H9 (cell line): Measurements from ENCODE around the gene SENP2. TPM values are rescaled to one million over a fixed set of nuclear protein-coding genes. Genes with fewer than 3 reads are reported as not detected.
A peak's percentile ranks its signal among the peaks of the same experiment; 100 is the strongest.

Source experiments
- DNase-seq: peaks from one replicate; pipeline ENCODE4 v3.0.0-alpha.2; 2017
- H2AFZ ChIP-seq: one replicate; pipeline ENCODE4 v1.6.1; 2013; ENCODE audit warnings: mild to moderate bottlenecking, low read length, control low read depth, moderate library complexity
- H2AK5ac ChIP-seq: 2 replicates; pipeline ENCODE4 v1.6.1; 2013; ENCODE audit warnings: low read length, control low read depth, mixed read lengths; ENCODE audit not compliant: insufficient read length
- H2BK120ac ChIP-seq: one replicate; pipeline ENCODE4 v1.6.1; 2013; ENCODE audit warnings: low read depth, mild to moderate bottlenecking, low read length, control low read depth, inconsistent platforms; ENCODE audit not compliant: poor library complexity, severe bottlenecking
- H2BK12ac ChIP-seq: 2 replicates; pipeline ENCODE4 v1.6.1; 2013; ENCODE audit warnings: low read length, control low read depth, mixed read lengths, low read depth; ENCODE audit not compliant: insufficient read length
- H2BK15ac ChIP-seq: 2 replicates; pipeline ENCODE4 v1.6.1; 2013; ENCODE audit warnings: low read depth, low read length, control low read depth
- H2BK20ac ChIP-seq: one replicate; pipeline ENCODE4 v1.6.1; 2013; ENCODE audit warnings: low read depth, mild to moderate bottlenecking, low read length, control low read depth, inconsistent platforms; ENCODE audit not compliant: poor library complexity, severe bottlenecking
- H2BK5ac ChIP-seq: 2 replicates; pipeline ENCODE4 v1.6.1; 2013; ENCODE audit warnings: low read length, control low read depth, mixed read lengths; ENCODE audit not compliant: insufficient read length
- H3K14ac ChIP-seq: 2 replicates; pipeline ENCODE4 v1.6.1; 2013; ENCODE audit warnings: low read length, control low read depth; ENCODE audit not compliant: insufficient read depth
- H3K18ac ChIP-seq: 2 replicates; pipeline ENCODE4 v1.6.1; 2013; ENCODE audit warnings: low read depth, mild to moderate bottlenecking, mixed read lengths, low read length, control low read depth; ENCODE audit not compliant: insufficient read length
- H3K23ac ChIP-seq: 2 replicates; pipeline ENCODE4 v1.6.1; 2013; ENCODE audit warnings: low read length, control low read depth, mixed read lengths, low read depth; ENCODE audit not compliant: insufficient read length
- H3K23me2 ChIP-seq: 2 replicates; pipeline ENCODE4 v1.6.1; 2013; ENCODE audit warnings: low read depth, mild to moderate bottlenecking, mixed read lengths, low read length, control low read depth; ENCODE audit not compliant: insufficient read length, poor library complexity, severe bottlenecking
- H3K27ac ChIP-seq: 2 replicates; pipeline ENCODE4 v1.5.1; 2013; ENCODE audit warnings: low read length, control low read depth, mixed read lengths, low read depth; ENCODE audit not compliant: insufficient read length
- H3K27me3 ChIP-seq: 2 replicates; pipeline ENCODE4 v1.6.1; 2013; ENCODE audit warnings: low read length, control low read depth, inconsistent platforms; ENCODE audit not compliant: insufficient read depth
- H3K4ac ChIP-seq: 2 replicates; pipeline ENCODE4 v1.6.1; 2013; ENCODE audit warnings: low read depth, mild to moderate bottlenecking, control low read depth, inconsistent platforms, low read length, moderate library complexity
- H3K4me1 ChIP-seq: 2 replicates; pipeline ENCODE4 v1.6.1; 2013; ENCODE audit warnings: low read length, control low read depth, inconsistent platforms; ENCODE audit not compliant: insufficient read depth
- H3K4me2 ChIP-seq: 2 replicates; pipeline ENCODE4 v1.6.1; 2013; ENCODE audit warnings: low read length, control low read depth, mixed read lengths; ENCODE audit not compliant: insufficient read length, insufficient read depth
- H3K56ac ChIP-seq: 2 replicates; pipeline ENCODE4 v1.6.1; 2013; ENCODE audit warnings: low read depth, mild to moderate bottlenecking, mixed read lengths, low read length, control low read depth; ENCODE audit not compliant: insufficient read length
- H3K79me1 ChIP-seq: 2 replicates; pipeline ENCODE4 v1.6.1; 2013; ENCODE audit warnings: low read depth, mild to moderate bottlenecking, moderate library complexity, low read length, control low read depth, inconsistent platforms; ENCODE audit not compliant: insufficient read depth, poor library complexity, severe bottlenecking
- H3K79me2 ChIP-seq: 2 replicates; pipeline ENCODE4 v1.6.1; 2013; ENCODE audit warnings: low read length, control low read depth, inconsistent platforms; ENCODE audit not compliant: insufficient read depth
- H3K9ac ChIP-seq: 2 replicates; pipeline ENCODE4 v1.6.1; 2013; ENCODE audit warnings: low read length, control low read depth, mixed read lengths; ENCODE audit not compliant: insufficient read length; ENCODE audit errors: extremely low read depth
- H3K9me3 ChIP-seq: one replicate; pipeline ENCODE4 v1.6.1; 2013; ENCODE audit warnings: low read depth, low read length, inconsistent platforms; ENCODE audit not compliant: control insufficient read depth
- H3T11ph ChIP-seq: one replicate; pipeline ENCODE4 v1.6.1; 2013; ENCODE audit warnings: mild to moderate bottlenecking, low read length, control low read depth, inconsistent platforms
- H4K20me1 ChIP-seq: one replicate; pipeline ENCODE4 v1.6.1; 2013; ENCODE audit not compliant: control insufficient read depth, insufficient read length, insufficient read depth
- H4K5ac ChIP-seq: 2 replicates; pipeline ENCODE4 v1.6.1; 2013; ENCODE audit warnings: low read depth, mild to moderate bottlenecking, mixed read lengths, low read length, control low read depth; ENCODE audit not compliant: insufficient read length
- H4K8ac ChIP-seq: replicated peaks from 2 replicates; pipeline ENCODE4 v1.6.1; 2013; ENCODE audit warnings: low read length, control low read depth, mixed read lengths, low read depth; ENCODE audit not compliant: insufficient read length
- H4K91ac ChIP-seq: 2 replicates; pipeline ENCODE4 v1.6.1; 2013; ENCODE audit warnings: low read depth, mild to moderate bottlenecking, moderate library complexity, mixed read lengths, low read length, control low read depth; ENCODE audit not compliant: insufficient read length
- H3K27ac Mint-ChIP-seq, 3 experiments: 2 replicates in 2 of 3; 3 replicates in 1 of 3; pipeline ENCODE4 v1.8.0; 2020 to 2021; ENCODE audit warnings: mixed read lengths in 3 of 3, mild to moderate bottlenecking in 1 of 3, moderate library complexity in 1 of 3
- H3K27me3 Mint-ChIP-seq: 2 replicates; pipeline ENCODE4 v1.8.0; 2021; ENCODE audit warnings: low read depth, mild to moderate bottlenecking, moderate library complexity, mixed read lengths
- H3K36me3 Mint-ChIP-seq, 3 experiments: 2 replicates in 2 of 3; 3 replicates in 1 of 3; pipeline ENCODE4 v1.8.0; 2020 to 2021; ENCODE audit warnings: low read depth in 3 of 3, mixed read lengths in 3 of 3; ENCODE audit not compliant: insufficient read depth in 1 of 3
- H3K4me1 Mint-ChIP-seq, 2 experiments: 2 replicates each; pipeline ENCODE4 v1.8.0; 2020; ENCODE audit warnings: mixed read lengths in 2 of 2
- H3K4me3 Mint-ChIP-seq, 2 experiments: 2 replicates in 1 of 2; 3 replicates in 1 of 2; pipeline ENCODE4 v1.8.0; 2020 to 2021; ENCODE audit warnings: mild to moderate bottlenecking in 2 of 2, mixed read lengths in 2 of 2, moderate library complexity in 1 of 2
- H3K9me3 Mint-ChIP-seq, 2 experiments: 2 replicates in 1 of 2; 3 replicates in 1 of 2; pipeline ENCODE4 v1.8.0; 2020; ENCODE audit warnings: mild to moderate bottlenecking in 2 of 2, mixed read lengths in 2 of 2, moderate library complexity in 1 of 2
- WGBS: extraction: QIAGEN DNeasy Blood & Tissue Kit; methylation state at CpG from one replicate; pipeline ENCODE4 v1.1.7; 2013; ENCODE audit warnings: missing lambda C conversion rate, low lambda C conversion rate, mixed read lengths; ENCODE audit not compliant: insufficient read length; ENCODE audit errors: extremely low coverage; 5-methylcytosine and 5-hydroxymethylcytosine counted together
- total RNA-seq: library from RNA; stranded (reverse); gene quantifications from 2 replicates; pipeline ENCODE4 v1.2.1, GENCODE V29; 2021
- TF ChIP-seq, protein P1 (sequence below): fragments of 200-600 bp; sonication (generic); conservative IDR thresholded peaks from 3 replicates; pipeline ENCODE4 v1.8.0; 2021; ENCODE audit warnings: antibody characterized with exemption, mild to moderate bottlenecking

SENP2 gene
- total RNA-seq, 1 experiment from 2014 or later, result 90.1 TPM

DNA sequence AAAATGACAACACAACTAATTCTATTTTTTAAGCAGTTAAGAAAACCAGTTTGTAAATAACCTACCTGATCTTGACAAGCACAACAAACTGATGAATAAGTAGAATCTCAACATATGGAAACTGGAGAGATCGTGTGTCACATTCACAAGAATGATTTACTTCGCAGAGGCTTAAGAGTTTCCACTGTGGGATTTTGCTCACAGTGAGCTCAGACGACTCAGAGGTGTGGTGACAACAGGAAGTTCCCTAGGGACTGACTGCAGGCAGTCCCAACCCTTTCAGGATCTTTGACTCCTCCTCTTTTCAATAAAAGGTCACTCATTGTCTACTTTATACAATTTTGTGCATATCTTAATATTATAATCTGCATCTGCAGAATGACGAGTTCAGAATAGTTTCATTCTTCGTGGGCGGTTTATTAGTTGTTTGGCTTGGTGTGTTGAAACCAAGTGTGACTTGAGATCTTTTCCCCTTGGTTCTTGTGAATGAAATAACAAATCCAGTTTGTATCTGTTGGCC, 33.7 kb upstream of the SENP2 start, which contains the start of gene LIPH:
LIPH (minus strand) TSS at position 231 of the 520 bp plus-strand sequence; CDS start at position 114, 117 bp downstream.
- no peak for DNase-seq
- Histone ChIP-seq H3K14ac (no peak within 1 kb of the TSS), H3K4me1 (no peaks in the 10 kb centered on the region), H3K23ac (no peak within 1 kb of the TSS), H4K20me1 (no peaks in the 10 kb centered on the region), H2AFZ (no peak within 1 kb of the TSS), H2BK12ac (no peak within 1 kb of the TSS), H3K79me2 (no peaks in the 10 kb centered on the region), H4K5ac (no peak within 1 kb of the TSS), H3K79me1 (no peaks in the 10 kb centered on the region), H4K91ac (no peak within 1 kb of the TSS), H2BK5ac (no peak within 1 kb of the TSS), H3T11ph (no peak within 1 kb of the TSS), H3K4me2 (no peak within 1 kb of the TSS), H3K9ac (no peak within 1 kb of the TSS), H3K56ac (no peak within 1 kb of the TSS), H3K18ac (no peak within 1 kb of the TSS), H3K23me2 (no peaks in the 10 kb centered on the region), H3K9me3 (no peaks in the 10 kb centered on the region), H3K4ac (no peak within 1 kb of the TSS), H2AK5ac (no peak within 1 kb of the TSS), H2BK120ac (no peak within 1 kb of the TSS), H3K27ac (no peak within 1 kb of the TSS), H2BK15ac (no peak within 1 kb of the TSS), H3K27me3 (no peaks in the 10 kb centered on the region), H2BK20ac (no peak within 1 kb of the TSS), H4K8ac (no peak within 1 kb of the TSS)
- TF ChIP-seq, protein P1, sequence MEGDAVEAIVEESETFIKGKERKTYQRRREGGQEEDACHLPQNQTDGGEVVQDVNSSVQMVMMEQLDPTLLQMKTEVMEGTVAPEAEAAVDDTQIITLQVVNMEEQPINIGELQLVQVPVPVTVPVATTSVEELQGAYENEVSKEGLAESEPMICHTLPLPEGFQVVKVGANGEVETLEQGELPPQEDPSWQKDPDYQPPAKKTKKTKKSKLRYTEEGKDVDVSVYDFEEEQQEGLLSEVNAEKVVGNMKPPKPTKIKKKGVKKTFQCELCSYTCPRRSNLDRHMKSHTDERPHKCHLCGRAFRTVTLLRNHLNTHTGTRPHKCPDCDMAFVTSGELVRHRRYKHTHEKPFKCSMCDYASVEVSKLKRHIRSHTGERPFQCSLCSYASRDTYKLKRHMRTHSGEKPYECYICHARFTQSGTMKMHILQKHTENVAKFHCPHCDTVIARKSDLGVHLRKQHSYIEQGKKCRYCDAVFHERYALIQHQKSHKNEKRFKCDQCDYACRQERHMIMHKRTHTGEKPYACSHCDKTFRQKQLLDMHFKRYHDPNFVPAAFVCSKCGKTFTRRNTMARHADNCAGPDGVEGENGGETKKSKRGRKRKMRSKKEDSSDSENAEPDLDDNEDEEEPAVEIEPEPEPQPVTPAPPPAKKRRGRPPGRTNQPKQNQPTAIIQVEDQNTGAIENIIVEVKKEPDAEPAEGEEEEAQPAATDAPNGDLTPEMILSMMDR, result no peak
- no peaks in the 10 kb centered on the region for H3K27me3 Mint-ChIP-seq
- H3K27ac Mint-ChIP-seq, result peak within 1 kb of the TSS in 2 of 3 experiments; percentile 31 to 62; a peak in 3 of 7 replicates
- peaks cover 7 to 8% of the 10 kb centered on the region in 2 experiments for H3K4me1 Mint-ChIP-seq
- no peaks in the 10 kb centered on the region for H3K36me3 Mint-ChIP-seq
- H3K4me3 Mint-ChIP-seq, result no peak within 1 kb of the TSS
- H3K9me3 Mint-ChIP-seq, result no peaks in the 10 kb centered on the region
- no CpG with 5 or more reads among the region's 6 CpGs for WGBS
